HEK293 (cell line): ENCODE measurements around the gene FOXC2.

Source experiments
- CTCF ChIA-PET: fragments of 350-600 bp; formaldehyde crosslinking; extraction: SDS; loops from one replicate; lab custom pipeline; 2021; ENCODE audit warnings: antibody characterized with exemption; lab: Yijun Ruan, JAX
- POLR2A ChIA-PET: fragments of 300-600 bp; formaldehyde crosslinking; extraction: SDS; loops from one replicate; lab custom pipeline; 2020; ENCODE audit warnings: antibody characterized with exemption, inconsistent platforms; lab: Yijun Ruan, JAX
- H3K27ac ChIP-seq: fragments of 200-500 bp; sonication (Bioruptor generic); 2 replicates; pipeline ENCODE4 v1.5.1; 2014; ENCODE audit warnings: low read depth, low read length, control low read depth, inconsistent platforms; ENCODE audit errors: extremely low read depth
- H3K36me3 ChIP-seq, 2 experiments: fragments of 200-500 bp in 1 of 2; sonication (Bioruptor generic) in 1 of 2; 1 replicate in 1 of 2; 2 replicates in 1 of 2; pipeline ENCODE4 v1.5.1; 2014 to 2017; ENCODE audit warnings: inconsistent platforms in 2 of 2, low read length in 2 of 2; ENCODE audit not compliant: control insufficient read depth in 2 of 2, insufficient read depth in 1 of 2
- H3K4me1 ChIP-seq: fragments of 200-500 bp; sonication (Bioruptor generic); 2 replicates; pipeline ENCODE4 v1.5.1; 2014; ENCODE audit warnings: mild to moderate bottlenecking, low read length, inconsistent platforms; ENCODE audit not compliant: control insufficient read depth, insufficient read depth
- H3K4me3 ChIP-seq: 2 replicates; pipeline ENCODE4 v1.5.1; 2011; ENCODE audit warnings: low read depth, mild to moderate bottlenecking, control low read depth, low read length, moderate library complexity
- H3K9me3 ChIP-seq: fragments of 200-500 bp; sonication (Bioruptor generic); 2 replicates; pipeline ENCODE4 v1.5.1; 2014; ENCODE audit warnings: low read depth, low read length, inconsistent platforms; ENCODE audit not compliant: control insufficient read depth, insufficient read depth
- EGR2 ChIP-seq: fragments of 450-650 bp; formaldehyde crosslinking; IDR thresholded peaks from 2 replicates; pipeline ENCODE4 v1.5.1; 2016; ENCODE audit warnings: low read depth, missing biosample characterization, missing genetic modification characterization
- INSM2 ChIP-seq: fragments of 450-650 bp; formaldehyde crosslinking; IDR thresholded peaks from 2 replicates; pipeline ENCODE4 v1.5.1; 2016; ENCODE audit warnings: missing biosample characterization, missing genetic modification characterization
- KLF1 ChIP-seq: fragments of 450-650 bp; formaldehyde crosslinking; IDR thresholded peaks from 2 replicates; pipeline ENCODE4 v1.5.1; 2016; ENCODE audit warnings: missing biosample characterization, missing genetic modification characterization
- PRDM2 ChIP-seq: fragments of 450-650 bp; formaldehyde crosslinking; IDR thresholded peaks from 2 replicates; pipeline ENCODE4 v1.5.1; 2016; ENCODE audit warnings: missing biosample characterization, missing genetic modification characterization, borderline replicate concordance
- SCRT2 ChIP-seq: fragments of 450-650 bp; formaldehyde crosslinking; IDR thresholded peaks from 2 replicates; pipeline ENCODE4 v1.5.1; 2016; ENCODE audit warnings: missing biosample characterization, missing genetic modification characterization
- ZBTB10 ChIP-seq: fragments of 450-650 bp; formaldehyde crosslinking; IDR thresholded peaks from 2 replicates; pipeline ENCODE4 v1.5.1; 2016; ENCODE audit warnings: missing biosample characterization, missing genetic modification characterization
- ZNF112 ChIP-seq: fragments of 450-650 bp; formaldehyde crosslinking; IDR thresholded peaks from 2 replicates; pipeline ENCODE4 v1.5.0; 2017; ENCODE audit warnings: missing biosample characterization, missing genetic modification characterization
- ZNF133 ChIP-seq: fragments of 450-650 bp; formaldehyde crosslinking; IDR thresholded peaks from 2 replicates; pipeline ENCODE4 v1.5.1; 2016; ENCODE audit warnings: missing biosample characterization, missing genetic modification characterization
- ZNF138 ChIP-seq: fragments of 450-650 bp; formaldehyde crosslinking; IDR thresholded peaks from 2 replicates; pipeline ENCODE4 v1.5.1; 2016; ENCODE audit warnings: missing biosample characterization, missing genetic modification characterization, borderline replicate concordance
- ZNF155 ChIP-seq: fragments of 450-650 bp; formaldehyde crosslinking; IDR thresholded peaks from 2 replicates; pipeline ENCODE4 v1.5.1; 2016; ENCODE audit warnings: missing biosample characterization, missing genetic modification characterization
- ZNF24 ChIP-seq: fragments of 450-650 bp; formaldehyde crosslinking; IDR thresholded peaks from 2 replicates; pipeline ENCODE4 v1.5.1; 2016; ENCODE audit warnings: missing biosample characterization, missing genetic modification characterization
- ZNF350 ChIP-seq: fragments of 450-650 bp; formaldehyde crosslinking; IDR thresholded peaks from 2 replicates; pipeline ENCODE4 v1.5.0; 2017; ENCODE audit warnings: missing biosample characterization, mild to moderate bottlenecking, missing genetic modification characterization
- ZNF488 ChIP-seq: fragments of 450-650 bp; formaldehyde crosslinking; IDR thresholded peaks from 2 replicates; pipeline ENCODE4 v1.5.1; 2016; ENCODE audit warnings: missing biosample characterization, missing genetic modification characterization
- ZNF544 ChIP-seq: fragments of 450-650 bp; formaldehyde crosslinking; IDR thresholded peaks from 2 replicates; pipeline ENCODE4 v1.5.0; 2017; ENCODE audit warnings: missing biosample characterization, missing genetic modification characterization
- ZNF549 ChIP-seq: fragments of 450-650 bp; IDR thresholded peaks from 2 replicates; pipeline ENCODE4 v1.5.1; 2018; ENCODE audit warnings: missing biosample characterization, missing genetic modification characterization, mild to moderate bottlenecking, inconsistent platforms, moderate library complexity

FOXC2 gene

GRCh38 chr16:86530251-86531190, 36.1 kb upstream of the FOXC2 start (continued):
- TF ChIP-seq ZNF549 (tag by site-specific recombination) (no peak), PRDM2 (tag by site-specific recombination) (no peak)

GRCh38 chr16:86531191-86531545, 35.5 kb upstream of the FOXC2 start:
- Histone ChIP-seq H3K27ac (no peak overlapping the region), H3K36me3 (peaks cover 0 to 17% of the 10 kb centered on the region in 2 experiments; a peak in 2 of 3 replicates), H3K4me1 (no peaks in the 10 kb centered on the region), H3K4me3 (no peak overlapping the region), H3K9me3 (no peaks in the 10 kb centered on the region)
- ChIA-PET CTCF (interaction anchor here (0.6 to 1.3 kb wide), 2 partner anchors 11 to 54 kb away, joined by 4 to 7 read pairs; no protein-coding TSS in a partner anchor), POLR2A (no interaction called here)
- TF ChIP-seq ZNF138 (tag by site-specific recombination) (no peak), ZNF488 (tag by site-specific recombination) (no peak)

GRCh38 chr16:86531641-86532525, 34.7 kb upstream of the FOXC2 start:
- Histone ChIP-seq H3K36me3 (peaks cover 0 to 24% of the 10 kb centered on the region in 2 experiments; a peak in 2 of 3 replicates), H3K4me3 (no peak overlapping the region), H3K27ac (no peak overlapping the region), H3K4me1 (no peaks in the 10 kb centered on the region), H3K9me3 (no peaks in the 10 kb centered on the region)
- POLR2A ChIA-PET = no interaction called here
- CTCF ChIA-PET = interaction anchor here (1.3 kb wide), 1 partner anchor 12 kb away, joined by 7 read pairs; no protein-coding TSS in a partner anchor
- no peak for TF ChIP-seq ZNF138 (tag by site-specific recombination)
- TF ChIP-seq ZNF544 = no peak

GRCh38 chr16:86532526-86532815, 34.2 kb upstream of the FOXC2 start:
- Histone ChIP-seq H3K4me1 (no peaks in the 10 kb centered on the region), H3K4me3 (no peak overlapping the region), H3K27ac (no peak overlapping the region), H3K9me3 (no peaks in the 10 kb centered on the region), H3K36me3 (peaks cover 3 to 28% of the 10 kb centered on the region in 2 experiments)
- ChIA-PET CTCF (interaction anchor here (0.6 kb wide), 1 partner anchor 1236 kb away, joined by 3 read pairs; no protein-coding TSS in a partner anchor), POLR2A (no interaction called here)
- TF ChIP-seq ZNF133 (tag by site-specific recombination) (no peak), EGR2 (tag by site-specific recombination) (no peak), KLF1 (tag by site-specific recombination) (no peak), SCRT2 (tag by site-specific recombination) (no peak), INSM2 (tag by site-specific recombination) (no peak), ZNF112 (no peak), ZBTB10 (no peak), ZNF24 (no peak), ZNF350 (tag by site-specific recombination) (no peak), ZNF155 (no peak)
